Suppressor macrophage (primary cell): ENCODE measurements around the gene NHSL2.

Experiments used
- DNase-seq, 4 experiments: peaks; one replicate each; pipeline ENCODE4 v3.0.0-alpha.2; 2020 to 2022

NHSL2 gene

GRCh38 chrX:71992711-71993110 lies 82.1 kb downstream of the NHSL2 start:
- DNase-seq, result peak in 2 of 4 experiments; percentile 0 to 13

- DNase-seq, result no peak
Observed at GRCh38 chrX:71993371-71993770, 82.7 kb downstream of the NHSL2 start.

- DNase-seq, result no peak
Observed at GRCh38 chrX:71994601-71995000, 84.0 kb downstream of the NHSL2 start.

- no peak for DNase-seq
Observed at GRCh38 chrX:71995122-71995521, 84.5 kb downstream of the NHSL2 start.

- no peak for DNase-seq
Observed at GRCh38 chrX:71996136-71996535, 85.5 kb downstream of the NHSL2 start.

- DNase-seq, result no peak
Observed at GRCh38 chrX:71996826-71997225, 86.2 kb downstream of the NHSL2 start.

GRCh38 chrX:71997320-71997719 lies 86.7 kb downstream of the NHSL2 start:
- no peak for DNase-seq

- peak; percentile 37 to 76 (median 62) for DNase-seq
Observed at GRCh38 chrX:71998836-71999509, 88.3 kb downstream of the NHSL2 start.

- no peak for DNase-seq
Observed at GRCh38 chrX:71999535-71999934, 88.9 kb downstream of the NHSL2 start.

GRCh38 chrX:72001471-72001870 lies 90.8 kb downstream of the NHSL2 start:
- DNase-seq, result no peak

- DNase-seq, result no peak
Observed at GRCh38 chrX:72001906-72002305, 91.3 kb downstream of the NHSL2 start.

GRCh38 chrX:72002875-72003274 lies 92.2 kb downstream of the NHSL2 start:
- DNase-seq, result no peak

GRCh38 chrX:72003811-72004750 lies 93.4 kb downstream of the NHSL2 start:
- DNase-seq, result no peak

GRCh38 chrX:72005046-72005445 lies 94.4 kb downstream of the NHSL2 start:
- DNase-seq, result no peak

GRCh38 chrX:72006461-72006860 lies 95.8 kb downstream of the NHSL2 start:
- DNase-seq, result no peak

- no peak for DNase-seq
Observed at GRCh38 chrX:72009731-72010130, 99.1 kb downstream of the NHSL2 start.

- DNase-seq, result no peak
Observed at GRCh38 chrX:72011734-72012133, 101.1 kb downstream of the NHSL2 start.

GRCh38 chrX:72015383-72015782 lies 104.7 kb downstream of the NHSL2 start:
- no peak for DNase-seq

GRCh38 chrX:72016881-72017783 lies 106.5 kb downstream of the NHSL2 start:
- no peak for DNase-seq

- peak; percentile 85 to 92 (median 88) for DNase-seq
Observed at GRCh38 chrX:72018277-72019112, 107.8 kb downstream of the NHSL2 start.

- no peak for DNase-seq
Observed at GRCh38 chrX:72019487-72019886, 108.8 kb downstream of the NHSL2 start.

- no peak for DNase-seq
Observed at GRCh38 chrX:72020204-72020603, 109.6 kb downstream of the NHSL2 start.
